Measurements from ENCODE around the gene DISC1.

DNA sequence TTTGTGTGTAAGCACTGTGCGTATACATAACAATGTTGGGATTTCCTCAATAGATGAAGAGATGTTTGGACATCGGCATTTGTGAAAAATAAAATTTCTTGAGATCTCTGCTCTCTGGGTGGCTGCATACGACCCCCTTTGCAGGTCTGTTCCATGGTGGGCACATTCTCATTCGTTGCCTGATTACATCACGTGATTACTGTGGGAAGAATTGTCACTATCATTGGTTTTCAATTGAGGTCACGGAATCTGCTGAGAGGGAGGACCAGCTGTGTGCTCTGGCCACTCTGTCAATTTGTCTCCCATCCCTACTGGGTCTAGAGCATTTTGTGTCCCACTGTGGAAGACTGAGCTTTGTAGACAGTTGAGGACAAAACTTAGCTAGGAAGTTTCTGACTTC, 81.8 kb downstream of the DISC1 start:
- TF ChIP-seq POLR2A (IDR thresholded peaks at IDR 0.05) (no peak), CTCF (IDR thresholded peaks at IDR 0.05) (no peak)
